Erythroblast (primary cell): ENCODE results near the gene GJA4.

ENCODE experiments used
- GATA1 ChIP-seq: IDR thresholded peaks from 2 replicates; pipeline ENCODE4 v1.6.1; 2011; ENCODE audit warnings: low read depth, mild to moderate bottlenecking, control low read depth, low read length, moderate library complexity
- POLR2A ChIP-seq: IDR thresholded peaks from 2 replicates; pipeline ENCODE4 v1.6.1; 2011; ENCODE audit warnings: mild to moderate bottlenecking, low read length

DNA sequence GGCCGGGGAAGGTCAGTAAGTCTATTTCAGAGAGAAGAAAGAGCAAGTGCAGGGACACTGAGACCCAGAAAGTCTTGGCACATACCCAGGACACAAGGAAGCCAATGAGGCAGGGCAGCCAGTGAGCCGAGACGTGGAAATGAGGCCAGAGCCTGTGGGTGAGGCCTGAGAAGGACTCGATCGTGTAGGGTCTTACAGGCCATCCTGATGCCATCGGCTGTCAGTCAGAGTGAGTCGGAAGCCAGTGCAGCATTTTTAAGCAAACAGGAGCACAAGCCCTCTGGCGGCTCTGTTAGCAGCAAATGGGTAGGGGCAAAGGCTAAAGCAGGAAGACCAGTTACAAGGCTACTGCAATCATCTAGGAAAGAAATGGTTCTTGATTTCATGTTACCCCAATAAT, 17.8 kb upstream of the GJA4 start:
- TF ChIP-seq POLR2A, result no peak
- no peak for TF ChIP-seq GATA1
